Stimulated activated CD4-positive, alpha-beta T cell treated with anti-CD3 and anti-CD28 coated beads, Interleukin-12 subunit alpha, Interleukin-12 subunit beta, amount 100 ng/mL, for 24 hours (primary cell): Measurements from ENCODE around the gene CTDSPL2.
"Not testable (repeated sequence)": the region's sequence is repeated elsewhere in the genome, so short reads cannot be mapped to it uniquely, and the experiment has no call there.

Experiments
- DNase-seq, 2 experiments: peaks; one replicate each; pipeline ENCODE4 v3.0.0-alpha.2; 2020; ENCODE audit warnings: low read depth in 2 of 2

CTDSPL2 gene

DNA sequence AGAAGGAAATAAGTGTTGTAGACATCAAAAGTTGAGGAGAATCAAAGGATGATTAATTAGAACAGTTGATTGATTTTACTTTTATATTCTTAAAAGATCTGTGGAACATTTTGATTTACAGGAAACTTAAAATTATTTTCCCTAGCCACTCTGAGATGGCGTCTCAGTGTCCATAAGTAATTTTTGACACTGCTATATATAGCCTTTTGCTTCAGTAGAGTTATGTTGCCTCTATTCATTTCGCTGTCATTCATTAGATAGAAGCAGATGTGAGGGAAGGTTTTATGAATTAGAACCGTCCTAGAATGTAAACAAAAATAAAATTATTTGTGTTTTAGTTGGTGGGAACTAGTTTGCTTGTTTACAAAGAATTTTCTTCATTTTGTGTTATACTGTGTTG lies 58.5 kb downstream of the CTDSPL2 start:
- no peak for DNase-seq

DNA sequence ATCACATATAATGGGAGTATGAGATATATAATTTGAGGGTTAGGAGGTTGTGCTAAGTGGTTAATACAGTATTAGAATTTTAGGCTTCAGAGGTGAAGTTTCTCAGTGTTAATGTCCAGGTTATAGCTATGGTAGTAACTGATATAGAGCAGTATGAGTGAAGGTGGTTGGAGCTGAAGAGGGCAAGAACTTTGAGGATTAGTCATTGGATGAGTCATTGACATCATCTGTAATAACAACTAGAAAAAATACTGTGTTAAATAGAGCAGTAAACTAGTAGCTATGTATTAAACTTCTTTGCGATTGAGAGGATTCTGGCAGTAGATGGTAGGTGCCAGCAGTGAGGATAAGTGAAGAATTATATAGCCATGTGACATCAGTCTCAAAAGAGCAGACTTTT lies 62.0 kb downstream of the CTDSPL2 start:
- DNase-seq = no peak

DNA sequence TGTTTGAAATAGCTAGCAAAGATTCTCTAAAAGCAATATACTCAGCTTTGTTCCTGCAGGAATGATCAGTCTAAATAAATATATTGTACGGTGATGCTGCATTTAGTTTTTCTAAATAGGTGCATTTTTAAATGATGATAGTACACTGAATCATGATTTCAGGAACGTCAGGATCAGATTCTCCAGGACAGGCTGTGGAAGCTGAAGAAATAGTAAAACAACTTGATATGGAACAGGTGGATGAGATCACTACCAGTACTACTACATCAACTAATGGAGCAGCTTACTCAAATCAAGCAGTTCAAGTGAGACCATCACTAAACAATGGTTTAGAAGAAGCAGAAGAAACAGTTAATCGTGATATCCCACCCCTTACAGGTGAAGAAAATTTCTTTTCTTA lies 63.2 kb downstream of the CTDSPL2 start:
- no peak for DNase-seq

DNA sequence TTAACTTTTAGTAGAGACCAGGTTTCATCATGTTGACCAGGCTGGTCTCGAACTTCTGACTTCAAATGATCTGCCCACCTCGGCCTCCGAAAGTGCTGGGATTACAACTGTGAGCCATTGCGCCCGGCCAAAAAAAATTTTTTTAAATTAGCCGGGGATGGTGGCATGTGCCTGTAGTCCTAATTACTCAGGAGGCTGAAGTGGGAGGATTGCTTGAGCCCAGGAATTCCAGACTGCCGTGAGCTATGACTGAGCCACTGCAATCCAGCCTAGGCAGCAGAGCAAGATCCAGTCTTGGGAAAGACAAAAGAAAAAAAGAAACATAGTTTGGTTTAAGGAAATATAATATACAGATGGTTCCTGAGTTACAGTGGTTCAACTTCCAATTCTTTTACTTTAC lies 64.6 kb downstream of the CTDSPL2 start:
- DNase-seq = no peak

DNA sequence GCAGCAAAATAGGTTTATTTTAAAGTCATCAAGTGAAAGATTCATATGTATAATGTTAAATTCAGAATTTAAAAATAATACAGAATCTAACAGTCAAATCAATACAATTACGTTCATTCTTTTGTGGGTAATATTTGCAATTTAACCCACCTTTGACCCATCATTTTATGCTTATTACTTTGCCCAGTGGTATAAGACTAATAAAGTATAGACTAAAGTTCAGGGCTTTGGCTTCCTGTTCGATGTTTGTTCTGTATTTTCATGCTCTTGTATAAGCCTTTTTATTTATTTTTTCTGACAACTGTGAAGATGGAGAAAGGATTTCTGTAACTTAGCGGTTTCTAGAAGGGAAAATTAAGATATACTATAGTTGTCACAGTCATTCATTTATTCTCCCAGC lies 65.2 kb downstream of the CTDSPL2 start:
- no peak for DNase-seq

DNA sequence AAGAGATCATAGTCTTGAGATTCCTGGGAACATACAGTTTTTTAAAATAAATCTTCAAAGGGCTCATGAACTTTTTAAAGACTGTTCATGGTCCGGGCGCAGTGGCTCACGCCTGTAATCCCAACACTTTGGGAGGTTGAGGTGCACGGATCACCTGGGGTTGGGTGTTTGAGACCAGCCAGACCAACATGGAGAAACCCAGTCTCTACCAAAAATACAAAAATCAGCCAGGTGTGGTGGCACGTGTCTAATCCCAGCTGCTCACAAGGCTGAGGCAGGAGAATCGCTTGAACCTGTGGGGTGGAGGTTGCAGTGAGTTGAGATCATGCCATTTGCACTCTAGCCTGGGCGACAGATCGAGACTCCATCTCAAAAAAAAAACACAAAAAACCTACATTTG lies 68.1 kb downstream of the CTDSPL2 start:
- no peak for DNase-seq

DNA sequence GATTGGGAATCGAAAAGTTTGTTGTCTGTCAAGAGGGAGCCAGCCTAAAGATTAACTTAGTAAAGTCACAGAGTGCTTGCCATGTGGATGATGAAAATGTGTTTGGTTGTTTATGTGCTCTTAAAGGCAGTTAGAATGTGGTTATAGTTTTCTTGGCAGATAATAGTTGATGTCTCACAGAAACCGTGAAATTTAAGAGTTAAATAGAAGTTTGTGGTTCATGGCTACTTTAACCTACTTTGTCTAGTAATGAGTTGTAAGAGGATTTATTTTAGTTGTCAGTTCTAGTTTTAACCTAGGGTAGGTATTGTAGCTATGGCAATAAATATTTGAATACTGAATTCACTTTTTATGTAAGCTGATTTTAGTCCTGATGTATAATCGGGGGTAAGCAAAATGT lies 73.1 kb downstream of the CTDSPL2 start:
- no peak for DNase-seq

DNA sequence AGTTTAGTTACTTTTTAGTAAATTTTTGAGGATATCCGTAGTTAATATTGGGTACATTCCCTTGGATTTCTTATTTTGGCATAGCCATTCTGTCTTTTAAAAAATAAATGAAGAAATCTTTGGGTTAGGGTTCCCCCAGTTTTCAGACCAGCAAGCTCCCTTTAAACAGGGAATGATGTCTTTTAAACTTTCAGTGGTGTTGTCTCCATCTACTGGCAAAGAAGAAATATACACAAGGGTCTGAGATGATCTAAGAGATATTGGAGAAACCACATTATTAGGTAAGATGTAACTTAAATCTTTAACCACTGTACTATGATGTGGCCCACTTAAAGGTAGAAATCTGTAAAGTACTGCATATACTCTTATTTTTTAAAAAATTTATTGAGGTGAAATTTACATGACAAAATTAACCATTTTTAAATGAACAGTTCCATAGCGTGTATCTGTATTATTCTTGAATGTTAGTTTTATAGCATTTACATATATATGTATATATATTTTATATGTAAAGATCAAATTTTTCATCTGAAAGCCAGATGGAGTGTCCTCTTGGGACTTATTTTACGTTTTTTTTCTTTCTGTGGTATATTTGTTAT lies 74.4 kb downstream of the CTDSPL2 start:
- no peak for DNase-seq

DNA sequence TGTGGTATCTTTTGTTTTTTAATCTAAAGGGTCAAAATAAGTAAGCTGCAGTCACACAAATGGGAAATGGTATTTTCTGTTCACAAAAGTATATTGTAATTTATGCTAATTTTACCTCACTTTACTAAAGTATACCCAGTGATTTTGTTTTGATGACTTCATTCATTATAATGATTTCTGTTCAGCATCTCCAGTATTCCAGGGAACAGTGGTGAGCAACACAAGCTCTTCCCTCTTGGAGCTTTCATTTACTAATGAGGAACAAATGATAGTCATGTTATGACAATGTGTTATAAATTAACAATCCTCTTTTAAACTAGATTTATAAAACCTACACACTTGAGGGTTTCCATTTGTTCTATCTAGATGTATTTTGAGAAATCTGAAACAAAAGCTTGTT lies 89.0 kb downstream of the CTDSPL2 start:
- DNase-seq = no peak

DNA sequence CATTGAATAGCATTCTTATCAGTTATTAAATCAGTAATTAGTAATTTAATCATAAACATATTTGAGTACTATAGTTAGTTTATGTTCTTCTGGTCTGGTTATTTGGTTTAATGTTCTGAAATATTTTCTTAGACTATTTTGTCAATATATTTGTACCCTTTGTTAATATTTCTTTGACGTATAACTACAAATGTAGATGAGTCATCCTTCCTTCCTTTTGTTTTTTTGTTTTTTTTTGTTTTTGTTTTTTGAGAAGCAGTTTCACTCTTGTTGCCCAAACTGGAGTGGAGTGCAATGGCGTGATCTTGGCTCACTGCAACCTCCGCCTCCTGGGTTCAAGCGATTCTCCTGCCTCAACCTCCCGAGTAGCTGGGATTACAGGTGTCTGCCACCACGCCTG lies 92.1 kb downstream of the CTDSPL2 start:
- no peak for DNase-seq

DNA sequence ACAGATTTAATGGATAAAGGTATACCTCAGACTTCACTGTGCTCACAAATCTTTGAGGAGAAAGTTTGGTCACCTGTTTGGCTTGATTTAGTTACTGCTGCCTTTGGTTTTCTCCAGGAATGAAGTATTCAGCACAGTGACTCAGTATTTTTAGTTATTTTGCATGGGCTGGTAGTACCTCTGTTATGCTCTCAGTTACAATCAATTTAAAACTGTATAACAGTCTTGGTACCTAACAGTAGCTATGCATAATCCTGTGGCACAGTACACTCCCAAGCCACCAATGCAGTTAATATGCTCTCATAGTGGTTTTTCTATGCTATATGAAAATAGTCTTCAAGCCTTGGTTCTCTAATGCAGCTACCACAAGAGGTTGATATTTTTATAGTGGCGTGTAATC lies 97.6 kb downstream of the CTDSPL2 start:
- no peak for DNase-seq

DNA sequence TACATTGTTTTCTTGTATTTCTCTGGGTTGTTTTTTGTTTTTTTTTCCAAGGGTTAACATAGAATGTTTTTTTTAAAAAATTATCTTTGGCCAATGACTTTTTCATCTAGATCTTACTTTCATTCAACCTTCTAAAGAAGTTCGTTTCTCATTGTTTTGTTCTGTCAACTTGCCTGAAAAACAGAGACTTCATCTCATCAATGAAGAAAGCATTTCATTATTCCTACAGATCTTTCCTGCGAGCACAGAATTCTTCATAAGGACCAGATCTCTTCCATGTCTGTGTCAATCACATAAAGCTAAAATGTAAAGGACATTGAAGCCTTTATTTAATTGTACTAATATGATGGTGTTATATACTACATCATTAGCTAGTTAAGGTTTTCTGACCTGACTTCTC lies 99.8 kb downstream of the CTDSPL2 start:
- no peak for DNase-seq

DNA sequence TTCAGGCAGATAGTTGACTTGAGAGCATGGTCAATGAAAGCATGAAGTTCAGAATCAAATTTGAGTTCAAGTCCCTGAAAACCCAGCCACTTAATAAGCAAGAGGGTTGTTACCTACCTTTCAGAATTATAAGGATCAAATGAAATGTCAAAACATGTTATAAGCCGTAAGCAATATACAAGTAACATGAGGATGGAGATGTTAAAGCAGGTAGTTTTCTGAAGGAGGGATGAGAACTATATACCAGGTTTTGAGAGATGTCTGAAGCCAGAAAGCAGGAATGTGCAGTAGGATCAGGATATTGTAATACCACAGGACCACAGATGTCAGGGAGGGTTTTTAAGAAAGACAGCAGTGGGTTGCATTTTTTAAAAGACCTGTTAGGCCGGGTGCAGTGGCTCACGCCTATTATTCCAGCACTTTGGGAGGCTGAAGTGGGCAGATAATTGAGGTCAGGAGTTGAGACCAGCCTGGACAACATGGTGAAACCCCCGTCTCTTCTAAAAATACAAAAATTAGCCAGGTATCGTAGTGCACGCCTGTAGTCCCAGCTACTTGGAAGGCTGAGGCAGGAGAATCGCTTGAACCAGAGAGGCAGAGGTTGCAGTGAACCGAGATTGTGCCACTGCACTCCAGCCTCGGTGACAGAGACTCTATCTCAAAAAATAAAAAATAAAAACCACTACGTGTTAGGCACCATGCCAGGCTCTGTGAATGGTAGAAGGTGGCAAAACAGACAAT lies 102.6 kb downstream of the CTDSPL2 start:
- DNase-seq = no peak

DNA sequence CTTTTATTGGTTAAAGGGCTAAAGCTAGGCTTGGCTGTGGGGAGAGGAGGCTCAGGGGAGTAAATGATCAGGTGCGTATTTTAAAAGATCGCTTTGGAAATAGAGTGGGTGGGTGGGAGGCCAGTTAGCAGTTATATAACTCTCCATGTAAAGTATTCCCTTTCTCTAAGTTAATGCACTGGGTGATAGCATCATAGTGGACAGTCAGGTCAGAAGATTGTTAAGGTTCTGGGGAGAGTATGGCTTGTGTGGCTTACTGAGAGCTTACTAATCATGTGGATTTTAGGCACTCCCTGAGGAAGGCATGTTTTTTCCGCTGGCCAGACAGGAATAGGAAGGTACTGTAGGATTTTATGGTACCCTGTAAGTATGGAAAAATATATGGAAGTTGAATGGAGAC lies 103.2 kb downstream of the CTDSPL2 start:
- no peak for DNase-seq

DNA sequence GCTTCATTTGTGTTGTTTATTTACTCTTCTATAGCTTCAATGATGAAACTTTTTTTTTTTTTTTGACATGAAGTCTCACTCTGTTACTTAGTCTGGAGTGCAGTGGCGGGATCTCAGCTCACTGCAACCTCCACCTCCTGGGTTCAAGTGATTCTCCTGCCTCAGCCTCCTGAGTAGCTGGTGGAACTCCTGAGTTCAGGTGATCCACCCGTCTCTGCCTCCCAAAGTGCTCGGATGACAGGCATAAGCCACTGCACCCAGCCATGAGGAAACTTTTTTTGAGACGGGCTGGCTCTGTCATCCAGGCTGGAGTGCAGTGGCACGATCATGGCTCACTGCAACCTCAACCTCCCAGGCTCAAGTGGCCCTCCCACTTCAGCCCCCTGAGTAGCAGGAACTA lies 104.8 kb downstream of the CTDSPL2 start:
- not testable (repeated sequence) for DNase-seq

DNA sequence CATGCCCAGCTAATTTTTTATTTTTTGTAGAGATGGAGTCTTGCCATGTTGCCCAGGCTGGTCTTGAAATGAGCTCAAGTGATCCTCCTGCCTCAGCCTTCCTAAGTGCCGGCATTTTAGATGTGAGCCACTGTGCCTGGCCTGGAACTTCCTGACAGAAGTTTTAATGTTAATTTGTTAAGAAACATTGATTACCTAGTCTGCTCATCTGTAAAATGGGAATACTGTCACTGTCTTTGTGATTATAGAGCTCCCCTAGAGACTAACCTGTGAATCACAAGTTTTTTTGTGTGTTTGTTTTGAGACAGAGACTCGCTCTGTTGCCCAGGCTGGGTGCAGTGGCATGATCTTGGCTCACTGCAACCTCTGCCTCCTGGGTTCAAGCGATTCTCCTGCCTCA lies 105.3 kb downstream of the CTDSPL2 start:
- no peak for DNase-seq

DNA sequence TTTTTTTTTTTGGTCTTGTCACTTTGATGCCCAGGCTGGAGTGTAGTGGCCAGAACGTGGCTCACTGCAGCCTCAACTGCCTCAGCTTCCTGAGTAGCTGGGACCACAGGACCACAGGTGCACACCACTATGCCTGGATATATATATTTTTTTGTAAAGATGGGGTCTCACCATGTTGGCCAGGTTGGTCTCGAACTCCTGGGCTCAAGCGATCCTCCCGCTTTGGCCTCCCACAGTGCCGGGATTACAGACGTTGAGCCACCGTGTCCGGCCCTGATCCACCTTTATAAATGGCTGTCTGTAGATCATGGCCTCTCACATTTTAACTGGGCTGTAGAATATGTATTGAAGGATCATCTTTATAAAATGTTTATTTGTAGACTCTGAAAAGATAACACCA lies 107.7 kb downstream of the CTDSPL2 start:
- no peak for DNase-seq

DNA sequence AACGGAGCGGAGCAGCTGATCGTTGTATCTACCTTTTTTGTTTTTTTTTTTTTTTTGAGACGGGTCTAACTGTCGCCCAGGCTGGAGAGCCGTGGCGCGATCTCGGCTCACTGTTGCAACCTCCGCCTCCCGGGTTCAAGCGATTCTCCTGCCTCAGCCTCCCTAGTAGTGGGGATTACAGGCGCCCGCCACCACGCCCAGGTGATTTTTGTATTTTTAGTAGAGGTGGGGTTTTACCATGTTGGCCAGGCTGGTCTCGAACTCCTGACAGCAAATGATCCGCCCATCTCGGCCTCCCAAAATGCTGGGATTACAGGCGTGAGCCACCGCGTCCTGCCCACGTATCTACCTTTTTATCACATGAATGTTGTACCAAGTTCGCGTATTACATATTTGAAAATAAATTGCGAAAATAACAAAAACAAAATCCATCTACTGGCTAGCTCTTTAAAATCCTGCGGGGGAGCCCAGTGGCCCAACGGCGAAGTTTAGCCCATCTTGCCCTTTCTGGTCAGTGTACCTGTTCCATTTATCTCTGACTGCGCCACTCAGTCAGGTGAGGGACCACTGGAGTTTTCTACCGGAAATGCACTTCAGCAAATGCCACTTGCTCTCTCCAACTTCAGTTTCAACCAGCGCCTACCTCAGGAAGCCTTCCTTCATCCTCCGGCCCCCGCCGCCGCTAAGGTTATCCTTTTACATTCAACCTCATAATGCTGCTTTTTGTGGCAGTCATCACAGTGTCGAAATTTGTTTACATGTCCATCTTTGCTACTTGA lies 108.3 kb downstream of the CTDSPL2 start:
- peak in 1 of 2 experiments; percentile 11 for DNase-seq

DNA sequence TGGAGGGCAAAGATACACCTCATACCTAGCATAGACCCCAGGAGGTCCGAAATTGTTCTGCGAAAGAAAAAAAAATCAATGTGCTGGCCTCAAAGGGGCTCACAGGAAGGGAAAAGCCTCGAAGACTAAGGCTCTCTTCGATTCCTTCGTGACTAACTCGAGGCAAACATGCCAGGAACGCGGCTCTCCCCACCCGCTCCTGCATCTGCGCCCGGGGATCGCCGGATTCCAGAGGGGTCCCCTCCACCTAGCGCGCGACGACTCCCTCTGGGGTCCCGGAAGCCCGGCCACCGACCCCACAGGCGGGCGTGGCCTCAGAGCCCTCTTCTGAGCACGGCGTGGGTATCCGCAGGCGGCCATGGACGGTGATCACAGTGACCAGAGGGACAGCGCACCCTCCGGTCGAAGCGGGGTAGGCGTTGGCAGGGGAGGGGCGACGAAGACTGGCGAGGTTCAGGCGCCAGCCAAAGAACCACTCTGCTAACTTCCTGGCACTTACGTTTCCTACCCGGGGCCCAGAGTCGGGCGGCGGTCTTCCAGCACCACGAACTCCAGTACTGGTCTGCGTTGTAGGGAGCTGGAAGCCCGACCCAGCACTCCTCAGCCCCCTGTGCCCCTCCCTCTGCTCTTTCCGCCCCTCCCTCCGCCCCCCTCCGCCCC lies 109.0 kb downstream of the CTDSPL2 start:
- no peak for DNase-seq

DNA sequence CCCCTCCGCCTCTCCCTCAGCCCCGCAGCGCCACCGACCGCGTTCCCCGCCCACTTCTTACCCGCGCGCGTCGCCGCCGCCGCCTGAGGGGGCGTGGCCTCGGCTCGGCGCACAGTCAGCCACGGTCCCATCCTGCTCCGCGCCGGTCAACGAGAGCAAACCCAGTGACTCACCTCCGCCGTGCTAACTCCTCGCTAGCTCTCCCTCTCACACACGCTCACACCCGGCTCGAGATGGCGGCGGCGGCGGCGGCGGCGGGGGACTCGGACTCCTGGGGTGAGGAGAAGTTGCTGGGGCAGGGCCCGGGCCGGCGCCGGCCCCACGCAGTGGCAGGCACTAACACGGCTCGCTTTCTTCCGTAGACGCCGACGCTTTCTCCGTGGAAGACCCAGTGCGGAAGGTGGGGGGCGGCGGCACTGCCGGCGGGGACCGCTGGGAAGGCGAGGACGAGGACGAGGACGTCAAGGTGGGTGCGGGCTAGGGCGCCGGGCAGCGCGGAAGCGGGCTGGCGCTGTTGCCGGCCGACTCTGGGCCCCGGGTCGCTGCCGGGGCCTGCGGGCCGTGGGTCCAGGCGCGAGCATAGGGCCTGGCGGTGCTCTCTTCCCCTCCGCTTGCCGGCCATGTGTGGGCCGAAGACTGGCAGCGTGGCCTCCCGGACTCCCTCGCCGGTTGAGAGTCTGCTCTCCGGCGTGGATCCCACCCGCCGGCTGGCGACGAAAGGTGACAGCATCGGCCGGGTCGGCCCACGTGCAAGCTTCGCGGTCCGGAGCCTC lies 109.7 kb downstream of the CTDSPL2 start, which contains the start of gene EIF3J:
Gene EIF3J, plus strand, starts transcription at position 186 of the 773 bp plus-strand sequence. Its CDS starts 48 bp downstream, at position 234.
- DNase-seq = peak; percentile 87 to 89

DNA sequence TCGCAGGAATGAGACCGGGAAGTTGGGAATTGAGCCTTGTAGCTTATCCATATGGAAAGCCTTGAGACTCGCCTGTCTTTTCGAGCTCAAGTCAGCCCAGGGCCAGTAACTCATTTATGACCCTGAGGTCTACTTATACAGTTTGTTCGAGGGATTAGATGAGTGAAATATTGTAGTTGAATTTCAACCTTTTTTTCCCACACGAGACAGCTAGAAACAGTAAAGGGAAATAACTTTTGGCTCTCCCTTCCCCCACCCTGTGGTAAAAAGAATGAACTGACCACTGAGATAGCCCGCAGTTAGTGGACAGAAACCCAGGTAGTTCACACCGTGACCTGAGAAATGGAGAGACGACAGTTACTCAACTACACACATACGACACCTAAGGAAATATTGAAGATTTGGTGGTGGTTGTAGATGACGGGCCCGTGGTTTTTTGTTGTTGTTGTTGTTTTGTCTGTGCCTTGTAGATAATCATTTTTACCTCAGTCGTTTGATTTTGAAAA lies 110.4 kb downstream of the CTDSPL2 start:
- DNase-seq = no peak
